Activated CD4-positive, alpha-beta T cell treated with anti-CD3 and anti-CD28 coated beads, Interleukin-2, amount 50 U/mL, for 16 hours (primary cell): ENCODE results near the gene CYTH3.
"Not testable (repeated sequence)": the region's sequence is repeated elsewhere in the genome, so short reads cannot be mapped to it uniquely, and the experiment has no call there.

ENCODE experiments used
- DNase-seq: peaks from one replicate; pipeline ENCODE4 v3.0.0-alpha.2; 2020

Gene CYTH3

DNA sequence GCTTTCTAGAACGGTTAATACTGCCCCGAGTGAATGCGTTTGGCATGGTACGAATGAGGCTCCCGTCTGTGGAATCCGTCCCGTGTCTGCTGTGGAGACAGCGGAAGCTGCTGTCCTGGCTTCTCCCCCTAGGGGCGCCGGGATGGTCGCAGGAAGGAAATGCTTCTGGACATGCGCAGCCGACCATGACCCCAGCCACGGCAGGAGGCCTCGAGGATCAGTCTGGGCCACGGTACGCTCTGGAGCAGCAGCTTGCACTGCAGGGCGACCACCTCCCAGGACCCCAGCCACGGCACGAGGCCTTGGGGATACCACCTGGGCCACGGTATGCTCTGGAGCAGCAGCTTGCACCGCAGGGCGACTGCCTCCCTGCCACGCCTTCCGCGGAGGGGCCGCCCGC lies 107.9 kb downstream of the CYTH3 start:
- no peak for DNase-seq

DNA sequence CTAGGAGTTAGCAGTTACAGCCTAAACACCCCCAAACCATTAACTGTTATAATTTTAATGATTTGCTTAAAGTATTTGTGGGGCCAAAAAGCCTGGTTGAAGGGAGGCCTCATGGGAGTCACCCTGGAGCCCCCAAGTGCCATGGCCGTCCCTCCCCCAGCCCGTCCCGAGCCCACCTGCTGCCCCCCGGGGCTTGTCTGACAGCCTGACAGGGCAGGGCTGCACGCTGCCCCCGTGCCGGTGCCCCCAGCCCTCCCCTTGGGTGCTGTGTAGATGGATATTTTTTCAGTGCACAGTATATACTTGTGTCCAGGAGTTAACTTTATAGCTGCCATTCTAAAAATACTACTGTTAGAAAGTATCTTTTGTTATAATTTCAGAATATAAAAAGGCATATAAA lies 108.4 kb downstream of the CYTH3 start:
- no peak for DNase-seq

DNA sequence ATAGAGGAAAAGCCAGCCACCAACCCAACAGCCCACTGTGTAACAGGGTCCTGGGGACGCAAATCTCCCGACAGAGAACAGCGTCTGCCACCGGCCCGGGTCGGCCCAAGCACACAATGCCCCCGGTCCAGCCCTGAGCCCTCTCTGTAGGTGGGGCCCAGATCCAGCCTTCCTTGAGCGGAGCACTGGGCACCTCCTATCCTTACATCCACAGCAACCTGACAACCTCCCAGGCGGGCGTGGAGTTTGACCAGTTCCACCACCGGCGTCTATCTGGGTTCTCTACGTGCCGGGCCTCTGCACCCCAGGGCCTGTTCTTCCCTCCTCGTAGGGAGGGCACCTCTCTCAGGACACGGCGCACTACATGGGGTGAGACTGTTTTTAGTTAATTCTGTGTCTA lies 109.0 kb downstream of the CYTH3 start:
- no peak for DNase-seq

DNA sequence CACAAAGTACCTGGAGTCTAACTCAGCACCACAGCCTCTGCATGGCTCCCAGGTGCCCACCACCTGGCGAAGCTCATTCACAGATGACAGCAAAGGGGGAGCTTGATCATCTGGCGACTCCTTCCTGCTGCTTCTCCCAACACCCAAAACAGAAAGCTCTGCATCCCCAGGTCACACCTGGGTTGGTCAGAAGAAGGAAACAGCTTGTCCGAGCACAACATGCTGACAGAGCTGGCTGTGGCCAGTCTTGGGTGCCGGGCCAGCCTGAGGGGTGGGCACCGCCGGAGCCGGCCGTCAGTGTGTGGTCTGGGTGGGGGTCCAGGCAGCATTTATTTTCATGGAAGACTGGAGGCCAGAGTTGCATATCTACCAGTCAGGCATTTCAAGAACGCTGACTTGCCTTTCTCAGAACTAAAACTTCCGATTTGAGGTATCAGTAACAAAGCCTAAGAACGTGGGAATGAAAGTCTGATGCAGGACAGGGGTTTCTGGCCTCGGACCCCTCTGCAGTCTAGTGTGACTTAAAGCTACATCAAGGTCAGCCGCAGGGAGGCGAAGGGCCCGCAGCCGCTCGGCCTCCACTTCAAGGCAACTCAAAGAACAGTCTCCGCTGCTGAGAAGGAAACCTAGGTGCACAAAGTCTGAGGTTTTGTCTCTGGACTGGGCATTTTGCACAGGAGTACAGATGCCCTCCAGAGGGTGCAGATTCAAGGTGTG lies 109.6 kb downstream of the CYTH3 start:
- no peak for DNase-seq

DNA sequence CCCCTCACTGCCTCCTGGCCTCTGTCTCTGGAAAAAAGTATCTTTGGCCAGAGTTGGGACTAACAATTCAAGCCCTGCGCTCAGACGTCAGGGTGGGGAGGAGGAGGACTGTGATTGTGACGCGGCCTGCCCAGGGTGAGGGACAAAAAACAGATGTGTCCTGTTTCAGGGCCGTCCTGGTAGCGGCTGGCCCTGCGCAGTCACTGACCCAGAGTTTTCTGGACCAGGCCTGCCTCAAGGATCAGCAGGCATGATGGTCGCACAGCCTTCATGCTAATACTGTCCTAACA lies 110.1 kb downstream of the CYTH3 start:
- no peak for DNase-seq

DNA sequence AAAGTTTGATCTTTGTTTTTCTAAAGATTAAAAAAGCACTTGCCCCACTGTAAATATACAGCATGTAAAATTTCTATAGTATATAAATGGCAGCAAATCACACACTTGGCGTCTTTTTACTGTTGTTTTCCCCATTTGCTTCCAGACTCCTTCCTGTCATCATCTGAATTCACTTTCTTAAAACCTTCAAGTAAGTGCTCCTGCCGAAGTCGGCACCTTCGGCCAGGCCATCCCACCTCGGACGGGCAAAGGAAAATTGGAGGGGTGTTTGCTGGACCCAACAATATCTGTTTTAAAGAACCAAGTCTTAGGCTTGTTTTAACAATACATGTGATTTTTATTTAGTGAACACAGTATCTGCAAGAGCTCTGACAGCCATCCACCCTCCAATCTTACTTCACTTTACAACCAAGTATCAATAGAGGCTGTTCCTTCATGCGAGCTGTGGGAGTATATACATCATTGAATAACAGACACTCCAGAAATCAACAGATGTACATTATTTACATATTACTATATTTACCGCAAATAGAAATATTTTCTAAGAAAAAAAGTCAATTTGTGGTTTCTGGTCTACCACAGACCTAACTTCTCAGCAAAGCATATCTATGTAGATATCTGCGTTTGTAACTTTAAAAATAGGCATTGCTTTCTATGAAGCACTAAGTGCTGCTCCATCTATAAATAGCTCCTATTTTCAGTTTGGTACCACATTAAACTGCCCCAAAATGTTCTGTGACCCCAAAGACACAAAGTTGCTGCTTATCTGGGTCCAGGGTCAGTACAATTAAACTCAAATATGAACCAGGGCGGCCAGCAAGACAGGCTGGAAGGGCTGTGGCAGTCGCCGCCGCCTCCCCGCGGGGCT lies 110.7 kb downstream of the CYTH3 start:
- DNase-seq: no peak

DNA sequence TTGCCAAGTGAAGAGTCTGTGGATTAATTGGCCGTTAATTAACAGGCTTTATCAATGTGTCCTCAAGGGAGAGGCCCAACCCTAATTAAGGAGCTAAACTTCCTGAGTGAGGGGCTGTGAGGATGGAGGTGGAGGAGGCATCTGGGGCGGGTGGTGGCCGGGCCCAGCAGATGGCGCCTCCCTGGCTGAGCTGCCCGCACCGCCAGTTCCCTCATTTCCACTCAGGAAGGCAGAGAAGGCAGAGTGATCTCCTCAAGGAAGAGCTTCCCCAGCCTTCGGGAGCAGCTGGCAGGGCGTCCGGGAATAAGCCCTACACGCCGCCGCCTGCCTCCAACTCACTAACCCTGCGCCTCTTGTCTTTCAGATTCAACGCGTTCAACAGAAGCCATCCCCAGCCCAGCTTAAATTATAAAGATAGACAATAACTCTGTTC lies 112.2 kb downstream of the CYTH3 start:
- DNase-seq: no peak

DNA sequence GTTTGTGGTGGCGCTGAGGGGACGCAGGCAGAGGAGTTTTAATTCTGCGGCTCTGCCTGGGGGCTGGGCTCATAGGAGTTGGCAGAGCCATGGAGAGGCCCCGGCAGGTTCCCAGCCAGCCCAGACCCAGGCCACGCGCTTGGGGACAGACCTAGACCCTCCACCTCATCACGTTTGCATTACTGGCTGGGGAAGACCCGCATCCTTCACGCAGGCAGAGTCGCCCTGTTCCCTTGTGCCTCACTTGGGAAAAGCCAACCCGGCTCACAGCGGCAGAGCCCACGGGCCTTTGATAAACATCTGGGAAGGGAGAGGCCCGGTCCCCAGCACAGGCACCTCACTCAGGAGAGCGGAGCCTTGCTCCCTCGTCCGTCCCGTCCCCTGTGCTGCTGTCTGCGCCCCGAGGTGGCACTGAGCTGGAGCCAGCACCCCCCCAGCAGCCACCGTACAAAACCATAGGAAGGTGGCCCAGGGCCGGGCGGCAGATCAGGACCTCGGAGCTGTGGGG lies 112.8 kb downstream of the CYTH3 start:
- DNase-seq: no peak

DNA sequence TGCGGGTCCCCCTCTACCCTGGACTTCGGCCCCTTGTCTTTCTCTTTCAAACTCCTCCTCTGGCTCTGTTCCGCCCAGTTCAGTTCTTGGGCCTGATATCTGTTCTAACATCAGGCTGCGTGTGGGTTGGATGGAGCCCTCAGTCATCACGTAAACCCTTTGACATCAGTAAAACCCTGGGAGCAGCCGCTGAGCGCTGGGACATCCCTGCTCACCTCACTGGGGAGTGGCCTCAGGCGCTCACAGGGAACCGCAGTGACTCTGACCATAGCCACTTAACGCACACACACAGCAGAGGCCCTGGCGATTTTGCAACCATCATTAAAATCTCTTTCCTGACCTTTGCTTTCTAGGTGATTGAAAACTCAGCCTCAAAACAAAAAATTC lies 113.3 kb downstream of the CYTH3 start:
- DNase-seq: no peak

DNA sequence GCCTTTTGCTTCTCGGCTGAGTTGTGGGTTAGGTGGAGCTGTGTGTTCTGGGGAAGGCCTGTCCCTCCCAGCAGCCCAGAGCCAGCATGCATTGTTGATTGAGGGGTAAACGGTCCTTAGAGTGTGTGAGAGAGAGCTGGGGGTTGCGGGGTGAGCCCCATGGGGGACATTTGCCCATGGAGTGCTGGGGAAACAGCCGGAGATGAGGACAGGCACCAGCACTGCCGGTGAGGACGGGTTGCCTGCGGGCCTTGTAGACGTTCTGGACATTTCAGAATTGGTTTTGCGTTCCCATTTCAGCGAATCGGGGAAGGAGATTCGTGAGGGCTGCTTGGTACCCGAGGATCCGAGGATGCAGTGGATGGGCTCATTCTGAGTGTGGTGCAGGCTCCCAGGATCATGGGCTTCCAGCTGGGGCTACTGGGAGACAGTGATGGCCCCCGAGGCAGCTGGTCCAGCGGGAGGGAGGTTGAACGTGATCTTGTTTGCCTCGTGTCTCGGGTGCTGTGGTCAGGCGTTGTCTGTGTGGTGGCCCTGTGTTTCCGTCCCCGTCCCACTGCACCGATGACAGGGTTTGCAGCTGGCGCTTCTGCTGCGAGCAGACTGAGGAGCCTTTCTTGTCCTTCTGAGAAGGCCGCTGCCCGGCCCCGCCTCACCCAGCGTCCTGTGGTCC lies 113.9 kb downstream of the CYTH3 start:
- no peak for DNase-seq

DNA sequence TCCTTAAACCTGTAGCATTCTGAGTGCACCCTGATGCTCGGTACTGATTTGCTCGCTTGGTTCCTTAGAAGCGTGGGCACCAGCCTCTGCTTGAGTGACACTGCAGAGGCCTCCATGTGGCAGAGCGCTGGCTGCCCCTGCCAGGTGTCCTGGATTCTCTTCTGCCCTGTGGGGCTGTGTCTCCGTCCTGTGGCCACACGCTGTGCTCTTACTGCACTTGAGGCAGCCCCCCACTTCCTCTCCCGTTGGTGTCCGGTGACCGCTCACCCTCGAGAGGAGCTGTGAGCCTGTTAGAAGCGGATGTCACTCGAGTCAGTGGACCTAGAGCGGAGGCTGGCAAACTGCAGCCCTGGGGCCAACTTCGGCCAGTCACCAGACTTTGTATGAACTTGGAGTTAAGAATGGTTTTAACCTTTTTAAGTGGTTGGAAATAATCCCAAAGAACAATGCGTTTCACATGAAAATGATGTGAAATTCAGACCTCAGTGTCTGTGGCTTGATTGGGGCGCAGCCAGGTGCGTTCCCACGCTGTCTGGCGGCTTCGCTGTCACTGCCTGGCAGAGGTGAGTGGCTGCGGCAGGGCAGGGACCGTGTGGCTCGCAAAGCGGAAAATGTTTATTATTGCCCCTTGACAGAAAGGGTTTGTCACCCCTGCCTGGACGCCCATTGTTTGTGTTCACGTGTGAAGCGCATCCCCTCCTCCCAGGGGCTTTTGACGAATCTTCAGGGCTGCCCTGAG lies 114.6 kb downstream of the CYTH3 start:
- DNase-seq: no peak

DNA sequence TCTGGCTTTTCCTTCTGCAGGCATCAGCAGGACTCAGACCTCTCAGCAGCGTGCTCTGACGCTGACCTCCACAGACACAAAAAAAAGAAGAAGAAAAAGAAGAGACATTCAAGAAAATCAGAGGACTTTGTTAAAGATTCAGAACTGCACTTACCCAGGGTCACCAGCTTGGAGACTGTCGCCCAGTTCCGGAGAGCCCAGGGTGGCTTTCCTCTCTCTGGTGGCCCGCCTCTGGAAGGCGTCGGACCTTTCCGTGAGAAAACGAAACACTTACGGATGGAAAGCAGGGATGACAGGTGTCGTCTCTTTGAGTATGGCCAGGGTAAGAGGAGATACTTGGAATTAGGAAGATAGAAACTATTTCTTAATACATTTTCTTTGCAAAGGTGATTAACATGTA lies 115.7 kb downstream of the CYTH3 start:
- DNase-seq: no peak

DNA sequence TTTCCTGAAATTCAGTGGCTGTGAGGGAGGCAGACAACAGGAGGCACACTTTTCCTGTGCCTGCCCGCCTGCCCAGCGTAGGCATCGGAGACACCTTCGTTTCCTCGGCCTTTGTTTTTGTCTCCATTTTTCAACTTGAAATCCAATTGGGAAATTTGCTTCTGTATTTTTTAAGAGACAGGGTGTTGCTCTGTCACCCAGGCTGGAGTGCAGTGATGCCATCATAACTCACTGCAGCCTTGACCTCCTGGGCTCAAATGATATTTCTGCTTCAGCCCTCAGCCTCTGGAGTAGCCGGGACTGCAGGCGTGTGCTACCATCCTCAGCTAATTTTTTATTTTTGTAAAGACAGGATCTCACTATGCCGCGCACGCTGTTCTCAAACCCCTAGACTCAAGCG lies 116.8 kb downstream of the CYTH3 start:
- DNase-seq: no peak

DNA sequence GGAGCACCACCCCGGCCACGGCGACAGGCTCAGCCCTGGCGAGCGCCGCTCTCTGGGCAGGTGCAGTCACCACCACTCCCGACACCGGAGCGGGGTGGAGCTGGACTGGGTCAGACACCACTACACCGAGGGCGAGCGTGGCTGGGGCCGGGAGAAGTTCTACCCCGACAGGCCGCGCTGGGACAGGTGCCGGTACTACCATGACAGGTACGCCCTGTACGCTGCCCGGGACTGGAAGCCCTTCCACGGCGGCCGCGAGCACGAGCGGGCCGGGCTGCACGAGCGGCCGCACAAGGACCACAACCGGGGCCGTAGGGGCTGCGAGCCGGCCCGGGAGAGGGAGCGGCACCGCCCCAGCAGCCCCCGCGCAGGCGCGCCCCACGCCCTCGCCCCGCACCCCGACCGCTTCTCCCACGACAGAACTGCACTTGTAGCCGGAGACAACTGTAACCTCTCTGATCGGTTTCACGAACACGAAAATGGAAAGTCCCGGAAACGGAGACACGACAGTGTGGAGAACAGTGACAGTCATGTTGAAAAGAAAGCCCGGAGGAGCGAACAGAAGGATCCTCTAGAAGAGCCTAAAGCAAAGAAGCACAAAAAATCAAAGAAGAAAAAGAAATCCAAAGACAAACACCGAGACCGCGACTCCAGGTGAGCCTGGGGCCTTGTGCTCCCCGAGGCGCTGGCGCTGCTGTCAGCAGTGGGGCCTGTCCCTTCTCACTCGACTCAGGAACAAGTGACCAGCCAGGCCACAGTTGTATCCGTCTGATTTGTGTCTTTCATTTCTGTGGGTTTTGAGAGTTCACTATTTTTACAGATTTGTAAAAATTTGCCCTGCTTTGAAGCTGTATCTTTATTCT lies 117.7 kb downstream of the CYTH3 start:
- no peak for DNase-seq

DNA sequence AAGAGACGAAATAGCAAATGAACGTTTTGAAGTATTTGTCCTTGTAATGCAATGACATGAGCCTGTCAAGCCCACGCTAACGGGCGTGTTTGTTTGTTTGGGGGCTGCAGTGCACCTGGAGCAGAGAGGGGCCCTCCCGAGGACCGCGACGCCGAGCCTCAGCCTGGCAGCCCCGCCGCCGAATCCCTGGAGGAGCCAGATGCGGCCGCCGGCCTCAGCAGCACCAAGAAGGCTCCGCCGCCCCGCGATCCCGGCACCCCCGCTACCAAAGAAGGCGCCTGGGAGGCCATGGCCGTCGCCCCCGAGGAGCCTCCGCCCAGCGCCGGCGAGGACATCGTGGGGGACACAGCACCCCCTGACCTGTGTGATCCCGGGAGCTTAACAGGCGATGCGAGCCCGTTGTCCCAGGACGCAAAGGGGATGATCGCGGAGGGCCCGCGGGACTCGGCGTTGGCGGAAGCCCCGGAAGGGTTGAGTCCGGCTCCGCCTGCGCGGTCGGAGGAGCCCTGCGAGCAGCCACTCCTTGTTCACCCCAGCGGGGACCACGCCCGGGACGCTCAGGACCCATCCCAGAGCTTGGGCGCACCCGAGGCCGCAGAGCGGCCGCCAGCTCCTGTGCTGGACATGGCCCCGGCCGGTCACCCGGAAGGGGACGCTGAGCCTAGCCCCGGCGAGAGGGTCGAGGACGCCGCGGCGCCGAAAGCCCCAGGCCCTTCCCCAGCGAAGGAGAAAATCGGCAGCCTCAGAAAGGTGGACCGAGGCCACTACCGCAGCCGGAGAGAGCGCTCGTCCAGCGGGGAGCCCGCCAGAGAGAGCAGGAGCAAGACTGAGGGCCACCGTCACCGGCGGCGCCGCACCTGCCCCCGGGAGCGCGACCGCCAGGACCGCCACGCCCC lies 118.5 kb downstream of the CYTH3 start:
- DNase-seq: no peak

DNA sequence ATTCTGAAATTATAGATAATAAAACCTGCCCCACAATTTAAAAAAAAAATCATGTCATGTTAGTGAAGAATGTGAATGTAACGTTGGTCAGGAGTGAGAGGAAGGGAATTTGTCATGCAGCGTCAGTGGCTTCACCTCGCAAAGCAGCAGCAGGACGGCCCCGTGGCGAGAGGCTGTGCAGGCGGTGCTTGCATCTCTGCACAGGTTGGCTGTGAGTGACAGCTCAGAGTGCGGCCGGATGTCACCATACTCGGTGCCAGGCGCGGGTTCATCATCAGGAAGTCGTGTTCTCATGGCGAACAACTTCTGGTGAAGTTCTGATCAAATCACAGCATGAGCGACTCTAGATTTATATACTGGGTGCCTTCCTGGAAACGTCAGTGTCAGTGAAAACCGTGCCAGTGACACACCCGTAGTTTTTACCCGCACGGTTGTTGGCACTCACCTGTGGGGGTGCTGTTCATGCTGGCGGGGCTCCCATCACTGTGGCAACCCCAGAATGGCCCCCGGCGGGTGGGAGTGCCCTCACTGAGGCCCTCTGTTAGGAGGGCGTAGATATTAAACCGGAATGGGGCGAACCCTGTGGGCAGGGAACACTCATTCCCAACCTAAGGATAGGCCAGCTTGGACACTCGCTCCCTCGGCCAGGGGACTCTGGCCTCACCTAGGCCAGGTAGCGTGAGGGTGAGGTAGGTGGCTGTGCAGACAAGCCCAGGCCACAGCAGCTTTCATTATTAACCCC lies 120.3 kb downstream of the CYTH3 start:
- no peak for DNase-seq

DNA sequence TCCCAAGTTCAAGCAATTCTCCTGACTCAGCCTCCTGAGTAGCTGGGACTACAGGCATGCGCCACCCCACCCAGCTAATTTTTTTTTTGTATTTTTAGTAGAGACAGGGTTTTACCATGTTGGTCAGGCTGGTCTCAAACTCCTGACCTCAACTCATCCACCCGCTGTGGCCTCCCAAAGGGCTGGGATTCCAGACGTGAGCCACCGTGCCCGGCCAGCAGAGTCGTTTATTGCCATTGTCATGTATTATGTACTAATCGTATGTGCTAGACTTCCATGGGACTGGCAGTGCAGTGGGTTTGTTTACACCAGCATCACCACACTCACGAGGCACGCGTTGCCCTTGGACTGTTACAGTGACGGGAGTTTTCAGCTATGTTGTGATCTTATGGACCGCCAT lies 120.9 kb downstream of the CYTH3 start:
- not testable (repeated sequence) for DNase-seq

DNA sequence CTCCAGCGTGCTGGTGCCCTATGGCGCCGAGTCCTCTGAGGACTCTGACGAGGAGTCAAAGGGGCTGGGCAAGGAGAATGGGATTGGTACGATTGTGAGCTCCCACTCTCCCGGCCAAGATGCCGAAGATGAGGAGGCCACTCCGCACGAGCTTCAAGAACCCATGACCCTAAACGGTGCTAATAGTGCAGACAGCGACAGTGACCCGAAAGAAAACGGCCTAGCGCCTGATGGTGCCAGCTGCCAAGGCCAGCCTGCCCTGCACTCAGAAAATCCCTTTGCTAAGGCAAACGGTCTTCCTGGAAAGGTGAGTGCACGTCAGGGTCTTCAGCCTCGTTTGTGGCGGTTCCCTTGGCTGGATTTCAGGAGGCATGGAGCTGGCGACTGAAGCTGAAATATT lies 122.4 kb downstream of the CYTH3 start:
- DNase-seq: no peak

DNA sequence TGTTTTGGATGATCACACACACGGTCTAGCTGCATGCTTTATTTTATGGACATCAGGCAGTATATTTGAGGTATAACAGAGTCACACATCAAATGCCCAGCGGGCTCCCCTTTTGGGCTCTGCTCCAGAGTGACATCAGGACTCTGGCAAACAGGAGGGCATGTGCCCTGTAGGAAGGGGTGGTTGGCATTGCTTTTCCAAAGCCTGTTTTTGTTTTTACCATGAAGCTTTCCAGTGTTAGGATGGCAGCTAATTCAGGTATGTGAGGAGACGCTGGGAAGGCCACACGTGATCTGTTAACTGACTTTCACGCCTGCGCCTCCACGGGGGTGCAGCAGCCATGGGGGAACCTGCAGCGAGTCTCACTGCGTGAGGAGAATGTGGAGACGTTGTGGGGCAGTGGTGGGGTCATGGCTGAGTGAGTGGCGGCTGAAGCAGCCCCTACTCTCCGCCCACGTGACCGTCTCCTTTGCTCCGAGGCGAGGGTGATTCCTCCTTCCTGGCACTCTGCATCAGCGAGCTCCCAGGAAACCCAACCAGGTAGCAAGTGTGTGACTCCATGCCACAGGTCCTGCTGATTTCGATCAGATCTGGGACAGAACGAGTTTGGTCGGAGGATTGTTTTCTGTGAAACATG lies 123.6 kb downstream of the CYTH3 start:
- DNase-seq: no peak

DNA sequence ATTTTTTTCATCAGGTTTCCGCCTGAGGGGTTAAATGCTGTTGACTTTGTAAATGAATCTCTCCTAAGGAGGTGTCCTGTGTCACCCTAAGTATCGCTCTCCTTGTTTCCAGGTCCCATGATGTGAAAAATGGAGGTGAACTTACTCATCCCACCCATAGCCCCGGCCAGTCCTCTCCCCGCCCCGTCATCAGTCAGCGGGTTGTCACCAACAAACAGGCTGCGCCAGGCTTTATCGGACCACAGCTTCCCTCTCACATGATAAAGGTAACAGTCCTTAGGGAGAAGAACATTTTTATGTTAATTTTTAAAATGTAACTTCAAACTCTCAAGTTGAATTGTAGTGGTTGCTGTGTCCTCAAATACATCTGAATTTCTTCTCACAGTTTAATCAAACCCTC lies 124.8 kb downstream of the CYTH3 start:
- DNase-seq: no peak
